Measurements from ENCODE around the gene TMOD4. TPM values are rescaled to one million over a fixed set of nuclear protein-coding genes. Genes with fewer than 3 reads are reported as not detected.
"Not testable (repeated sequence)": the region's sequence is repeated elsewhere in the genome, so short reads cannot be mapped to it uniquely, and the experiment has no call there.

The TMOD4 gene
- total RNA-seq, 4 donors from 2014 or later = not detected

DNA sequence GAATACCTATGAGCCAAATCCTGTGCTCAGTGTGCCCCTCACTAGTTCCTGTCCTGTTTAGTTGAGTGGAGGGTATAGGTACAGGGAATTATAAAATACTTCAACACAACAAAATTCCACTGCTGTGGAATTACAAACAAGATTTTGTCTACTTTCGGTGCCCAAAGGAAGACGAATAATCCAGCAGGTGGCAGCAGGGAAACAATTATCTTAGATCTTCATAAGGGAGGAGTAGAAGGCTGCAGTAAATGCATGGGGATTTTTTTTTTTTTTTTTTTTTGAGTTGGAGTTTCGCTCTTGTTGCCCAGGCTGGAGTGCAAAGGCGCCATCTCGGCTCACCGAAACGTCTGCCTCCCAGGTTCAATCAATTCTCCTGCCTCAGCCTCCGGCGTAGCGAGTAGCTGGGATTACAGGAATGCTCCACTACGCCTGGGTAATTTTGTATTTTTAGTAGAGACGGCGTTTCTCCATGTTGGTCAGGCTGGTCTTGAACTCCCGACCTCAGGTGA is 20.6 kb upstream of the TMOD4 start:
- Histone ChIP-seq H3K9me3 (no peaks in the 10 kb centered on the region), H3K4me3 (replicated peaks in 1 of 3) (no peak overlapping the region), H3K27ac (peak overlapping the region; percentile 15 to 71 (median 41)), H3K27me3 (no peaks in the 10 kb centered on the region), H3K36me3 (no peaks in the 10 kb centered on the region), H3K4me1 (peaks cover 17 to 25% of the 10 kb centered on the region in 2 donors)
- intact Hi-C loops (cut with DNase I) = loop anchor here (5.0 kb wide), 1 partner anchor 56 kb away; the partner anchor contains the start of gene PSMD4
- TF ChIP-seq, protein P1, sequence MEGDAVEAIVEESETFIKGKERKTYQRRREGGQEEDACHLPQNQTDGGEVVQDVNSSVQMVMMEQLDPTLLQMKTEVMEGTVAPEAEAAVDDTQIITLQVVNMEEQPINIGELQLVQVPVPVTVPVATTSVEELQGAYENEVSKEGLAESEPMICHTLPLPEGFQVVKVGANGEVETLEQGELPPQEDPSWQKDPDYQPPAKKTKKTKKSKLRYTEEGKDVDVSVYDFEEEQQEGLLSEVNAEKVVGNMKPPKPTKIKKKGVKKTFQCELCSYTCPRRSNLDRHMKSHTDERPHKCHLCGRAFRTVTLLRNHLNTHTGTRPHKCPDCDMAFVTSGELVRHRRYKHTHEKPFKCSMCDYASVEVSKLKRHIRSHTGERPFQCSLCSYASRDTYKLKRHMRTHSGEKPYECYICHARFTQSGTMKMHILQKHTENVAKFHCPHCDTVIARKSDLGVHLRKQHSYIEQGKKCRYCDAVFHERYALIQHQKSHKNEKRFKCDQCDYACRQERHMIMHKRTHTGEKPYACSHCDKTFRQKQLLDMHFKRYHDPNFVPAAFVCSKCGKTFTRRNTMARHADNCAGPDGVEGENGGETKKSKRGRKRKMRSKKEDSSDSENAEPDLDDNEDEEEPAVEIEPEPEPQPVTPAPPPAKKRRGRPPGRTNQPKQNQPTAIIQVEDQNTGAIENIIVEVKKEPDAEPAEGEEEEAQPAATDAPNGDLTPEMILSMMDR (IDR thresholded peaks at IDR 0.05) = peak in 5 of 6 experiments; percentile 35 to 84 (median 56)
- TF ChIP-seq POLR2A (IDR thresholded peaks at IDR 0.05) = no peak
- WGBS, 2 donors = 19 to 27% methylated on average over 14 of the region's 14 CpGs
- peak; percentile 71 to 74 for DNase-seq

DNA sequence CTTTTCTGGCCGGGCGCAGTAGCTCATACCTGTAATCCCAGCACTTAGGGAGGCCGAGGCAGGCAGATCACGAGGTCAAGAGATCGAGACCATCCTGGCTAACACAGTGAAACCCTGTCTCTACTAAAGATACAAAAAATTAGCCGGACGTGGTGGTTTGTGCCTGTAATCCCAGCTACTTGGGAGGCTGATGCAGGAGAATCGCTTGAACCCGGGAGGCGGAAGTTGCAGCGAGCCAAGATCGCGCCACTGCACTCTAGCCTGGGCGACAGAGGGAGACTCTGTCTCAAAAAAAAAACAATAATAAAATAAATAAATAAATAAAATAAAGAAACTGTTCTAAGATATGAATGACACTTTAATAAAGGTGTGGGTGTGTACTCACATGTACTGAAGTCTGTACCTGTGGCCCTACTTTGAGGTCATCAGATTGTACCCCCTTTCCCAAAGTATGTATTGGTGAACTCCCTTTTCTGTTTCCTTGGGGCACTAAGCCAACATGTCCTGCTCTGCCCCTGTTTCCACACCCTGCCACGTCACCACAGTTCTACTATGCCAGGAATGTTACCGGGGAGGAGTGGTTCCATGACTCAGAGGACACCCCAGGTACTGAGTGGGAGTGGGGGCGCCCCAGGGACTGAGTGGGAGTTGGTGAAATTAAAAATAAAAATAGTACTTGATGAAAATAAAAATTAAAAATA is 19.3 kb upstream of the TMOD4 start:
- not testable (repeated sequence) for H3K27ac ChIP-seq; H3K36me3 ChIP-seq; H3K9me3 ChIP-seq; H3K4me3 ChIP-seq (replicated peaks in 1 of 3); H3K27me3 ChIP-seq
- peaks cover 8 to 15% of the 10 kb centered on the region in 2 donors for H3K4me1 ChIP-seq
- WGBS, 2 donors = 79 to 85% methylated on average over 17 of the region's 17 CpGs
- DNase-seq = peak; percentile 55 to 76
- intact Hi-C loops (cut with DNase I) = loop anchor here (5.0 kb wide), 1 partner anchor 57 kb away; the partner anchor contains the start of gene PSMD4

DNA sequence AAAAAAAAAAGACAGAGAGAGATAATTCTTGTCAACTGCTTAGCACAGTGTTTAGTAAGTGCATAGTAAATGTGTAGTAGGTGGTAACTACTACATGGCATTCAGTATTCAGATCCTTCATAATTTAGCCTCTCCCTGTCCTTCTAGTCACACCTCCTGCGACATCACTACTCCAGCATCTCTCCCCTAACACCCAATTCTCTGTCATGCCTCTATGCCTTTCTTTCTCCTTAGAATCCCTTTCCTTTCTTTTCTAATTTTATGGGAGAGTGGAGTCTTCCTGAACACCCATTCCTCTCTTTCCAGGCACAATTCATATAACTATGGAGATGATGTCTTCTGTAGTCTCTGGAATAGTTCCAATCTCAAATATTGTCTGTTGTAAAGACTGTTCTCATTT is 18.1 kb upstream of the TMOD4 start:
- intact Hi-C loops (cut with DNase I) = no loop called here
- TF ChIP-seq, protein P1 (IDR thresholded peaks at IDR 0.05) = no peak
- no peak for TF ChIP-seq POLR2A (IDR thresholded peaks at IDR 0.05)
- Histone ChIP-seq H3K27ac (no peak overlapping the region), H3K36me3 (no peaks in the 10 kb centered on the region), H3K27me3 (no peaks in the 10 kb centered on the region), H3K4me3 (replicated peaks in 1 of 3) (no peak overlapping the region), H3K9me3 (no peaks in the 10 kb centered on the region), H3K4me1 (peaks cover 8 to 13% of the 10 kb centered on the region in 2 donors)
- DNase-seq = no peak
- WGBS, 2 donors = 81 to 82% methylated on average over 1 of the region's 1 CpG

DNA sequence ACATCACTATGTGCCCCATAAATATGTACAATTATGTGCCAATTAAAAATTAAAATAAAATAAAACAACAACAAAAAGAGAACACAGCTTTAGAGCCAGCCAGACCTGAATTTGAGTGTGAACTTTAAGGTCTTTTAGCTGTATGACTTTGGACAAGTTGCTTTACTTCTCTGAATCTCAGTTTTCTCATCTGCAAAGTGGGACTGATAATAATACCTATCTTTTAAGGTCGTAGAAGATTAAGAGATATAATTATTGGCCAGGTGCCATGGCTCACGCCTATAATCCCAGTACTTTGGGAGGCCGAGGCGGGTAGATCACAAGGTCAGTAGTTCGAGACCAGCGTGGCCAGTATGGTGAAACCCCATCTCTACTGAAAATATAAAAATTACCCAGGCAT is 17.5 kb upstream of the TMOD4 start:
- no peaks in the 10 kb centered on the region for H3K36me3 ChIP-seq
- H3K9me3 ChIP-seq = no peaks in the 10 kb centered on the region
- H3K27ac ChIP-seq = no peak overlapping the region
- H3K4me1 ChIP-seq = peaks cover 14 to 18% of the 10 kb centered on the region in 2 donors
- no peak for DNase-seq
- no peak overlapping the region for H3K4me3 ChIP-seq (replicated peaks in 1 of 3)
- WGBS, 2 donors = 76 to 80% methylated on average over 6 of the region's 6 CpGs
- TF ChIP-seq POLR2A (IDR thresholded peaks at IDR 0.05) = no peak
- TF ChIP-seq, protein P1 (IDR thresholded peaks at IDR 0.05) = no peak
- intact Hi-C loops (cut with DNase I) = no loop called here
- no peaks in the 10 kb centered on the region for H3K27me3 ChIP-seq

DNA sequence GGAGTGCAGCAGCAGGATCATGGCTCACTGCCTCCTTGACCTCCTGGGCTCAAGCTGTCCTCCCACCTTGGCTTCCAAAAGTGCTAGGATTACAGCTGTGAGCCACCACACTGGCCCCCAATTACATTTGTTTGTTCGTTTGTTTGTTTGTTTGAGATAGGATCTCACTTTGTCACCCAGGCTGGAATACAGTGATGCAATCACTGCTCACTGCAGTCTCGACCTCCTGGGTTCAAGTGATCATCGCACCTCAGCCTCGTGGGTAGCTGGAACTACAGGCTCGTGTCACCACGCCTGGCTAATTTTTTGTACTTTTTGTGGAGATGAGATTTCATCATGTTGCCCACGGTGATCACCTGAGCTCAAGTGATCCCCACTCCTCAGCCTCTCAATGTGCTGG is 16.3 kb upstream of the TMOD4 start:
- Histone ChIP-seq H3K27ac (no peak overlapping the region), H3K4me3 (replicated peaks in 1 of 3) (no peak overlapping the region), H3K36me3 (no peaks in the 10 kb centered on the region), H3K9me3 (no peaks in the 10 kb centered on the region), H3K27me3 (no peaks in the 10 kb centered on the region), H3K4me1 (peaks cover 15 to 21% of the 10 kb centered on the region in 2 donors)
- 58 to 70% methylated on average over 6 to 7 of the region's 7 CpGs for WGBS, 2 donors
- no peak for DNase-seq
- intact Hi-C loops (cut with DNase I) = no loop called here
- TF ChIP-seq, protein P1 (IDR thresholded peaks at IDR 0.05) = no peak
- TF ChIP-seq POLR2A (IDR thresholded peaks at IDR 0.05) = no peak
